ENCODE measurements around the gene EEIG1. TPM values are rescaled to one million over a fixed set of nuclear protein-coding genes. Genes with fewer than 3 reads are reported as not detected.

Gene EEIG1
- total and polyA plus RNA-seq, 10 of the 15 experiments (the other 5 are each of a cell fraction or from before 2014, with no cell fraction given), result 1.2 to 75.9 (median 9.0) TPM

GRCh38 chr9:127961613-127962155, 19.1 kb downstream of the EEIG1 start:
- H3K27me3 ChIP-seq (replicated peaks in 1 of 2; ENCODE audit: control insufficient read depth in 2 of 2, insufficient read depth in 2 of 2, low read length in 1 of 2), result no peaks in the 10 kb centered on the region
- ChIA-PET SMC1A (ENCODE audit: uncharacterized antibody, unreplicated experiment) (no interaction called here), RAD21 (ENCODE audit: unreplicated experiment) (interaction anchor here (0.6 kb wide), 1 partner anchor 66 kb away, joined by 4 read pairs; no protein-coding TSS in a partner anchor), POLR2A (interaction anchor here (1.2 kb wide), 1 partner anchor 9 kb away, joined by 3 read pairs; no protein-coding TSS in a partner anchor), CTCF (interaction anchor here (1.0 kb wide), 1 partner anchor 73 kb away, joined by 3 read pairs; no protein-coding TSS in a partner anchor)
- H4K20me1 ChIP-seq (ENCODE audit: control insufficient read depth, insufficient read depth), result no peaks in the 10 kb centered on the region
- intact Hi-C loops (cut with micrococcal nuclease; ENCODE audit: unreplicated experiment) (no loop called here), in situ Hi-C loops (cut with MboI) (loop anchor here (10.0 kb wide), 1 partner anchor 73 kb away; no protein-coding TSS in a partner anchor)
- ATAC-seq (no peak), FAIRE-seq (no peak), DNase-seq (ENCODE audit: low read depth, low spot score) (no peak)
- H2AFZ ChIP-seq (ENCODE audit: control insufficient read depth, low read depth, low read length), result no peak overlapping the region
- WGBS (ENCODE audit: insufficient coverage, insufficient replicate concordance, low lambda C conversion rate, missing lambda C conversion rate), result over 99% methylated on average over 13 of the region's 13 CpGs
- no peaks in the 10 kb centered on the region for H3K9me3 ChIP-seq (replicated peaks; ENCODE audit: control insufficient read depth, insufficient read depth, low read length)
- BruUV-seq (replicated peaks), result no TSS peak
- H3K9ac ChIP-seq (ENCODE audit: control insufficient read depth, insufficient read depth, low read length), result no peak overlapping the region
- peaks cover 12% of the 10 kb centered on the region for H3K4me1 ChIP-seq (ENCODE audit: control insufficient read depth, insufficient read depth, low read length)
- no peaks in the 10 kb centered on the region; a peak in 2 of 4 replicates for H3K36me3 ChIP-seq (ENCODE audit: control insufficient read depth in 2 of 2, insufficient read depth in 2 of 2, low read length in 1 of 2)
- no peaks in the 10 kb centered on the region; the same call in none of the 2 replicates for H3K79me2 ChIP-seq (ENCODE audit: control insufficient read depth, insufficient read depth, low read length)
- no peak overlapping the region for H3K4me2 ChIP-seq (ENCODE audit: control insufficient read depth, insufficient read depth)
- H3K27ac ChIP-seq (ENCODE audit: control insufficient read depth, insufficient read depth), result no peak overlapping the region
- TF ChIP-seq PAX5 (IDR thresholded peaks at IDR 0.05; ENCODE audit: borderline replicate concordance, low read depth, low read length), result no peak
- TF ChIP-seq ATF7 (IDR thresholded peaks at IDR 0.05; ENCODE audit: low read depth), result no peak
- TF ChIP-seq SREBF2 (IDR thresholded peaks at IDR 0.05; ENCODE audit: low read length), result no peak
- no peak for TF ChIP-seq ASH2L (IDR thresholded peaks at IDR 0.05; ENCODE audit: borderline replicate concordance, low read depth)
- TF ChIP-seq, protein P1, sequence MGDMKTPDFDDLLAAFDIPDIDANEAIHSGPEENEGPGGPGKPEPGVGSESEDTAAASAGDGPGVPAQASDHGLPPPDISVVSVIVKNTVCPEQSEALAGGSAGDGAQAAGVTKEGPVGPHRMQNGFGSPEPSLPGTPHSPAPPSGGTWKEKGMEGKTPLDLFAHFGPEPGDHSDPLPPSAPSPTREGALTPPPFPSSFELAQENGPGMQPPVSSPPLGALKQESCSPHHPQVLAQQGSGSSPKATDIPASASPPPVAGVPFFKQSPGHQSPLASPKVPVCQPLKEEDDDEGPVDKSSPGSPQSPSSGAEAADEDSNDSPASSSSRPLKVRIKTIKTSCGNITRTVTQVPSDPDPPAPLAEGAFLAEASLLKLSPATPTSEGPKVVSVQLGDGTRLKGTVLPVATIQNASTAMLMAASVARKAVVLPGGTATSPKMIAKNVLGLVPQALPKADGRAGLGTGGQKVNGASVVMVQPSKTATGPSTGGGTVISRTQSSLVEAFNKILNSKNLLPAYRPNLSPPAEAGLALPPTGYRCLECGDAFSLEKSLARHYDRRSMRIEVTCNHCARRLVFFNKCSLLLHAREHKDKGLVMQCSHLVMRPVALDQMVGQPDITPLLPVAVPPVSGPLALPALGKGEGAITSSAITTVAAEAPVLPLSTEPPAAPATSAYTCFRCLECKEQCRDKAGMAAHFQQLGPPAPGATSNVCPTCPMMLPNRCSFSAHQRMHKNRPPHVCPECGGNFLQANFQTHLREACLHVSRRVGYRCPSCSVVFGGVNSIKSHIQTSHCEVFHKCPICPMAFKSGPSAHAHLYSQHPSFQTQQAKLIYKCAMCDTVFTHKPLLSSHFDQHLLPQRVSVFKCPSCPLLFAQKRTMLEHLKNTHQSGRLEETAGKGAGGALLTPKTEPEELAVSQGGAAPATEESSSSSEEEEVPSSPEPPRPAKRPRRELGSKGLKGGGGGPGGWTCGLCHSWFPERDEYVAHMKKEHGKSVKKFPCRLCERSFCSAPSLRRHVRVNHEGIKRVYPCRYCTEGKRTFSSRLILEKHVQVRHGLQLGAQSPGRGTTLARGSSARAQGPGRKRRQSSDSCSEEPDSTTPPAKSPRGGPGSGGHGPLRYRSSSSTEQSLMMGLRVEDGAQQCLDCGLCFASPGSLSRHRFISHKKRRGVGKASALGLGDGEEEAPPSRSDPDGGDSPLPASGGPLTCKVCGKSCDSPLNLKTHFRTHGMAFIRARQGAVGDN (IDR thresholded peaks at IDR 0.05), result no peak
- TF ChIP-seq, protein P2, sequence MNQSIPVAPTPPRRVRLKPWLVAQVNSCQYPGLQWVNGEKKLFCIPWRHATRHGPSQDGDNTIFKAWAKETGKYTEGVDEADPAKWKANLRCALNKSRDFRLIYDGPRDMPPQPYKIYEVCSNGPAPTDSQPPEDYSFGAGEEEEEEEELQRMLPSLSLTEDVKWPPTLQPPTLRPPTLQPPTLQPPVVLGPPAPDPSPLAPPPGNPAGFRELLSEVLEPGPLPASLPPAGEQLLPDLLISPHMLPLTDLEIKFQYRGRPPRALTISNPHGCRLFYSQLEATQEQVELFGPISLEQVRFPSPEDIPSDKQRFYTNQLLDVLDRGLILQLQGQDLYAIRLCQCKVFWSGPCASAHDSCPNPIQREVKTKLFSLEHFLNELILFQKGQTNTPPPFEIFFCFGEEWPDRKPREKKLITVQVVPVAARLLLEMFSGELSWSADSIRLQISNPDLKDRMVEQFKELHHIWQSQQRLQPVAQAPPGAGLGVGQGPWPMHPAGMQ (IDR thresholded peaks at IDR 0.05; ENCODE audit: borderline replicate concordance), result no peak
- TF ChIP-seq RAD51 (IDR thresholded peaks at IDR 0.05), result no peak
- TF ChIP-seq ZNF622 (IDR thresholded peaks at IDR 0.05), result no peak
- H3K4me3 ChIP-seq, result no peak overlapping the region
